Measurements from ENCODE around the gene METTL26.

METTL26 gene

DNA sequence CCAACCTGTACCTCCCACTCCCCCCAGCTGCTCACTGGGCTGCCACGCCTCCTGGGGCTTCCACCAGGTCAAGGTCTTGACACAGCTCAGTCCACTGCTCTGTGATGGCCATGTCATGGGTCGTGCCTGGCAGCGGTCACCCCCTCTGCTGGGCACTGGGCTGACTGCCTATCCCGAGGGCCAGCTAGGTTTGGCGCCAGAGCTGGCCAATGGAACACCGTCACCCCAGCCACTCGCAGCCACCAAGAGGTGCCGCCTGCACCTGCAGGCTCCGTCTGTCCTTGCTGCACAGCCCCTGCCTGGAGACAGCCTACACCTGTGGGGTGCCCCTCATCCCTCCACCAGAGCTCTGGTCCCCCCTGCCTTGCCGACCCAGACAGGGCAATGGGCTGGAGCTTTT lies 50.8 kb downstream of the METTL26 start:
- H4K20me1 ChIP-seq (ENCODE audit: low read depth, low read length), result no peaks in the 10 kb centered on the region
- no peaks in the 10 kb centered on the region; the same call in 1 of the 2 replicates for H3F3A ChIP-seq (ENCODE audit: insufficient read depth)
- no peaks in the 10 kb centered on the region for H3K9me3 ChIP-seq (ENCODE audit: insufficient read depth, low read length)
- no peak overlapping the region for H3K27ac ChIP-seq (ENCODE audit: low read depth, low read length)
- no peaks in the 10 kb centered on the region for H3K27me3 ChIP-seq (ENCODE audit: low read length)
- H3K36me3 ChIP-seq (ENCODE audit: low read length), result no peaks in the 10 kb centered on the region
- no peak for TF ChIP-seq EZH2phosphoT487 (conservative IDR thresholded peaks at IDR 0.05; ENCODE audit: low read length)
- TF ChIP-seq, protein P1, sequence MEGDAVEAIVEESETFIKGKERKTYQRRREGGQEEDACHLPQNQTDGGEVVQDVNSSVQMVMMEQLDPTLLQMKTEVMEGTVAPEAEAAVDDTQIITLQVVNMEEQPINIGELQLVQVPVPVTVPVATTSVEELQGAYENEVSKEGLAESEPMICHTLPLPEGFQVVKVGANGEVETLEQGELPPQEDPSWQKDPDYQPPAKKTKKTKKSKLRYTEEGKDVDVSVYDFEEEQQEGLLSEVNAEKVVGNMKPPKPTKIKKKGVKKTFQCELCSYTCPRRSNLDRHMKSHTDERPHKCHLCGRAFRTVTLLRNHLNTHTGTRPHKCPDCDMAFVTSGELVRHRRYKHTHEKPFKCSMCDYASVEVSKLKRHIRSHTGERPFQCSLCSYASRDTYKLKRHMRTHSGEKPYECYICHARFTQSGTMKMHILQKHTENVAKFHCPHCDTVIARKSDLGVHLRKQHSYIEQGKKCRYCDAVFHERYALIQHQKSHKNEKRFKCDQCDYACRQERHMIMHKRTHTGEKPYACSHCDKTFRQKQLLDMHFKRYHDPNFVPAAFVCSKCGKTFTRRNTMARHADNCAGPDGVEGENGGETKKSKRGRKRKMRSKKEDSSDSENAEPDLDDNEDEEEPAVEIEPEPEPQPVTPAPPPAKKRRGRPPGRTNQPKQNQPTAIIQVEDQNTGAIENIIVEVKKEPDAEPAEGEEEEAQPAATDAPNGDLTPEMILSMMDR (IDR thresholded peaks at IDR 0.05; ENCODE audit: insufficient read depth, low read length, poor library complexity, severe bottlenecking), result no peak
- no peak overlapping the region for H2AFZ ChIP-seq (ENCODE audit: low read depth, low read length, severe bottlenecking)
- no peak overlapping the region for H3K4me3 ChIP-seq (ENCODE audit: insufficient read depth, low read length, poor library complexity, severe bottlenecking)
- H3K4me2 ChIP-seq (ENCODE audit: low read depth, low read length, poor library complexity, severe bottlenecking), result no peak overlapping the region
- no peaks in the 10 kb centered on the region for H3K9me2 ChIP-seq (replicated peaks; ENCODE audit: insufficient read depth, low read length)
- no peak overlapping the region for H3K9ac ChIP-seq (ENCODE audit: low read length)
- no peaks in the 10 kb centered on the region for H3K79me2 ChIP-seq (ENCODE audit: insufficient read depth, low read length)
